G401.6 (cell line): ENCODE measurements around the gene GPX6.
A peak's percentile ranks its signal among the peaks of the same experiment; 100 is the strongest.
"Not testable (repeated sequence)": the region's sequence is repeated elsewhere in the genome, so short reads cannot be mapped to it uniquely, and the experiment has no call there.

Experiments
- FAIRE-seq: peaks from 2 replicates; lab custom pipeline; 2012; peaks lifted over from hg19 to GRCh38; lab: Jason Lieb, UNC

The GPX6 gene, protein sequence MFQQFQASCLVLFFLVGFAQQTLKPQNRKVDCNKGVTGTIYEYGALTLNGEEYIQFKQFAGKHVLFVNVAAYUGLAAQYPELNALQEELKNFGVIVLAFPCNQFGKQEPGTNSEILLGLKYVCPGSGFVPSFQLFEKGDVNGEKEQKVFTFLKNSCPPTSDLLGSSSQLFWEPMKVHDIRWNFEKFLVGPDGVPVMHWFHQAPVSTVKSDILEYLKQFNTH

DNA sequence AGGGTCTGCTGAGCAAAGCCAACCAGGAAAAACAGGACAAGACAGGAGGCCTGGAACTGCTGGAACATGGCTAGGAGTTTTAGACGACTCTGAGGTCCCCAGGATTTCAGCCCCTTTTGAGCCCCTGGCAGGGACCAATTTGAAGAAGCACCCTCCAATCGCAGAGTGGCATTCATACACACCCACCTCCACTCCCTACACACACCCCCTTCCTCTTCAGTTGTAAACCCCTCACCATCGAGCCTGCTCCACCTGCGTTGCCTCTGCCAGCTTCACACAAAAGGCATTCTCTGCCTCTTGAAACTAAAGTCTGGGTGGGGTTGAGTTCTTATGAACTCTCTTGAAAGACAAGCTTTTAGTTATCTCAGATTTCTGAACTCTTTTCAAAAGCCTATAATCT is at the start of gene GPX6:
Gene GPX6 (minus strand): TSS at position 118 of the 400 bp plus-strand sequence. CDS start 50 bp downstream, at position 68.
- FAIRE-seq = no peak

DNA sequence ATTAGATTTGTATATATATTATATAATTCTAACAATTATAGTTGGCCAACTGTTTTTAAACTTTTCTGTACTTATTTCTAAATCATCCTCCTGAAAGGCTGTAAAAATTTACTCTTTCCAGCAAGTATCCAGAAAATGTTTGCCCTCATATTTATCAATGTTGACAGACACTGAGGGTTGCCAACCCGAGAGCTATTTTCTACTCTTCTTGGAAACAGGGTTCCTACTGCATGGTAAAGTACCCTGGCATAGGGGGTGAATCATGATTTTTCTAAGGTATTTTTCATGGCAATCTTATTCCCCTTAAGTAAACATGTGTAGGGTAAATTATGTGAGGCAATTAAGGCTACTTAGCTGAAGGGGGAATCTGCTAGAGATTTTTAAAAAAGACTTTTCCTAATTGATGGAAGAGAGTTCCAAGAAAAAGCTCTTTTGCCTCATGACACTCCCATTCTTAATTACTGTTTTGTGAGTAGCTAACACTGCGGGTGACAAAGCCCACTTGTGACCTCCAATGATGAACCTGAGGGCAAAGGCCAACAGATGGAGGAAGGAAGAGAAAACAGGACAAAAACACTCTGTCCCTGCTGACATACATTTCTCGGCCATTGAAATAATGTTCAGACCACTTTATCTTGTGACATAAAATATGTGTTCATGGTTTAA is 48.0 kb upstream of the GPX6 start:
- FAIRE-seq = no peak

DNA sequence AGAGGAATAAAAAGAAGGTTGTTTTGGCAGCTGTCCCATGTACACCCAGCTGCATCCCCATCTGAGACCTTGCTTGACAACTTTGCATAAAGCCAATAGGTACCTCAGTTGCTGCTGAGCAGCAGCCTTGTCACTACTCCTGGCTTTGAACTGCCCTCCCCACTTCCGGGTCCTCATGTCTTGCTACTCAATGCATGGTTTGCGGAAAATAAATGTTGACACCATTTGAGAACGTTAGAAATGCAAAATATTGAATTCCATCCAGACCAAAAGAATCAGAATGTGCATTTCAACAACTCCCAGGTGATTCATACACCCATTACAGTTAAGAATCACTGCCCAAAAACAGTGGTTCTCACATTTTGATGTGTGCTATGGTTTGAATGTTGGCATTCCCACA is 43.0 kb upstream of the GPX6 start:
- no peak for FAIRE-seq

DNA sequence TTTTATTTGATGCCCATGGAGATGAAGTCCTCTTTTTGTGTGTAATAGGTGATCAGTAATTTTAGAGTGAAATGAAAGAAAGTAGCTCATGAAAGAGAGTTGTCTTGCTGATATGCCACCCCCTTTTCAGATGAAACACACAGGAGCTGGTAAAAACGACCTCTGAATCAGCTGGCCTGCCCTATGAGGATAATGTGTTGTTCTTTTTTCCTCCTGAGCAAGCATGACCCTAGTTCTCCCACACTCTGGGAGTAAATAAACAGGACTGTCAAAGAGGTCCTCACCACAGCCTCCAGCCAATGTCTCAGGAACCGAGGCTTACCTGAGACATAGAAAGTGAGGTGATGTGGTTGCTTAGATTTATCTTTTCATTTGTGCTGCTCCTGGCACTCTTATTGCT is 39.5 kb upstream of the GPX6 start:
- FAIRE-seq = no peak

DNA sequence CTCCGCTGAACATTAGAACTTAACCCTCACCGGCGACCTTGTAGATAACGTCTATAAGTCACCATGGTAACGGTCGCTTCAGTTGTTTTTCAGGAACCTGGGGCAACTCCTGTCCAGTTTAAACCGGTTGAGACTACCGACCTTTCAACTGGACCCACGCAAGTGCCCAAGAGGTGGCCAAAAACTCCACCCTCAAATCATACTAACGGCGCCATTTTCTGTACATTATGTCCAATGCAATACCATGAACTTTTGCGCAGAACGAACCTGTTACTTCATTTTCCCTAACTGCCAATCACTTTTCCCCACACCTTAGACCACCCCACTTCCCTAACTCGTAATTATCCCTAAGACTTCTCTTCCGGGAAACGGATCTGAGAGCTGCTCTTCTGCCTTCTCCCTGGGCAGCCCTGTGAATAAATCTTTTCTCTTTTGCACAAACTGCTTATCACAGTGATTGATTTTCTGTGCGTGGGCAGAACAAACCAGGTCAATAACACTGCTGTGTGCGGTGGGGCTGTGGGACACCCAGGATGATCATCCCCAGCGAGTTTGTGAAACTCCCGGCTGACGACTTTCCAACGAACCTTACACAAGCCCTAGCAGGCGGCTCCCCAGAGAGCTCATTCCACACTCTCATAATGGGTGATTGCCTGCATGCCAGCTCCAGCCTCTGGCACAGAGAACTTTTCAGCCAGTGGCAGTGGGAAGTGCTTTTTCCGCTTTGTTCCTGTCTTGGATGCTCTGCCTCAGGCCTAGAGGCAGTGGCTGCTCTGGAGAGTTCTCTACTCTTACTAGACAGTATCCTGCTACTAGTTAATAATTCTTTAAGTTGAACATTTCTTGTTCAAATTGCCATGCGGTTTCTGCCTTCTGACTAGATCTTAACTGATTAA is 38.6 kb upstream of the GPX6 start:
- no peak for FAIRE-seq

DNA sequence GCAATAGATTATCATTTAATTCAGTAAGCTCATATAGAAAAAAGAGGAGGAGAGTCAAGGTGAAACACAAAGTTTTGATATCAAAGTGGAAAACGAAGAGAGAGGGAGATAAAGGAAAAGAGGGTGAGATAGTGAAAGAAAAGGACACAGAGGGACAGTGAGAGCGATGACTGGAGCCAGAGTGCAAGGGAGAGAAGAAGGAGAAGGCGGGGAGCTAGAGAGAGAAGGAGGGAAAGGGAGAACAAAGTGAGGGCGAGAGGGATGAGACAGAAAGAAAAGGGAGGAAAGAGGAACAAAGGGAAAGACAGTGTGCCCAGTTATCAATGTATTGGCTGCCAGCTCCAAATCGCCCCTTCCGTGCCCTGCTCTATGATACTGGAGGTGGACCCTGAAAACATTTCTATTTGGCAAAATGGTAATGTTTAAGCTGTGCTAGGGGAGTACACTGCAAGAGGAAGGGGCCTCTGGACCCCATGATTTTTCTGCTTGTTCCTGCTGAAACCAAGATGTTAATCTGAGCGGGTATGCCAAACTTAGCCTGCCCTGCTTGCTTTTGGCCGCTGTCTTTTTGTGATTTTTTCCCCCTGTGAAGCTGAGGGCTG is 37.9 kb upstream of the GPX6 start:
- FAIRE-seq = no peak

DNA sequence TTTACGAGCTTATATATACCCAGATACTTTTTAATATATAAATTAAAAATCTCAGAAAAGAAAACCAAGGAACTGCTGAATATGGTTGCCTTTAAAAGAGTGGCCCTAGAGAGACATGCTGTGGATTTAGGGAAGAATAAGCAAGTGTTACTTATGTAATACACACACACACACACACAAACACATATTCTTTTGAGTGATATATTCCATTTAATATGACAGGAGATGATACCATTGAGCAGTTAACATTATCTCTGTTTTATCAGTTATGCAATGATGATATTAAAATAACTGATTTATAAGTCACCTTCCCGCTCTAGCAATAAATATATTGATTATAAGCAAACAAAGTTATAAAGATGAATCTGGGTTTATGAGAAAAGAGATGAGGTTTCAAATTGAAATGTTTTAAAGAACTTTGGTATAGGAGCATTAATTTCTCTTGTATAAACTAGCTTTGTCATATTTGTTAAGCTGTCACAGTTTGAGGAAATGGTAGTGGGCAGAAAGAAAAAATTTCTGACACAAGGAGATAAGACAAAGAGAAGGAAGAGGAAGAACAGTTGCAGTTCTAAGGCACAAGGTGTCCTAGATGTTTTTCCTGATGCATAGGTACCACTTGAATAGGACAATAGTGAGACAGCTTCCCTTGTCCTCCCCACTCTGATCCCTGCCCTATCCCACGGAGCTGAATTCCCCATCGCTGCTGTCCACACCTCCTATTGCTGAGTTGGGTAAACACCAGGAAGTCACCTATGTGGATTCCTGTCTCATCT is 36.5 kb upstream of the GPX6 start:
- no peak for FAIRE-seq

DNA sequence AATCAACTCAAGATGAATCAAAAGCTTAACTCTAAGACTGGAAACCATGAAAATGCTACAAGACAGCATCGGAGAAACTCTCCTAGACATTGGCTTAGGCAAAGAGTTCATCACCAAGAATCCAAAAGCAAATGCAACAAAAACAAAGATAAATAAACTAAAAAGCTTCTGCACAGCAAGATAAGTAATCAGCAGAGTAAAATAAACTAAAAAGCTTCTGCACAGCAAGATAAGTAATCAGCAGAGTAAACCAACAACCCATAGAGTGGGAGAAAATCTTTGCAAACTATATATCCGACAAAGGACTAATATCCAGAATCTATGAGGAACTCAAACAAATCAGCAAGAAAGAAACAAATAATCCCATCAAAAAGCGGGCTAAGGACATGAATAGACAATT is 31.4 kb upstream of the GPX6 start:
- not testable (repeated sequence) for FAIRE-seq

DNA sequence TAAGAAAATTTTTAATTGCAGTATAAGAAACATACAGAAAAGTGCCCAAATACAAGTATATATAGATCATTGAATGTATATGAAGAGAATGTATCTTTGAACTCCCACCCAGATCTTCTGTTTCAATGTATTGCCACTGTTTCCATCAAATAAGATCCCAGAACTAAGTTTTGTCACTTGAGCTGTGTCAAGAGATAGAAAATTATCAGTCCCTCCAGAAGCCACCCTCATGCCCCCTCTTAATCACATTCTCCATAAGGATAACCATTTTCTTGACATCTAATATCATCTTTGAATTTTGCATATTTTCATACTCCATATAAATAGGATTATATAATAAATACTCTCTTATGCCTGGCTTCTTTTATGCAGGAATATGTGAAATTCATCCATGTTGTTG is 30.4 kb upstream of the GPX6 start:
- FAIRE-seq = no peak

DNA sequence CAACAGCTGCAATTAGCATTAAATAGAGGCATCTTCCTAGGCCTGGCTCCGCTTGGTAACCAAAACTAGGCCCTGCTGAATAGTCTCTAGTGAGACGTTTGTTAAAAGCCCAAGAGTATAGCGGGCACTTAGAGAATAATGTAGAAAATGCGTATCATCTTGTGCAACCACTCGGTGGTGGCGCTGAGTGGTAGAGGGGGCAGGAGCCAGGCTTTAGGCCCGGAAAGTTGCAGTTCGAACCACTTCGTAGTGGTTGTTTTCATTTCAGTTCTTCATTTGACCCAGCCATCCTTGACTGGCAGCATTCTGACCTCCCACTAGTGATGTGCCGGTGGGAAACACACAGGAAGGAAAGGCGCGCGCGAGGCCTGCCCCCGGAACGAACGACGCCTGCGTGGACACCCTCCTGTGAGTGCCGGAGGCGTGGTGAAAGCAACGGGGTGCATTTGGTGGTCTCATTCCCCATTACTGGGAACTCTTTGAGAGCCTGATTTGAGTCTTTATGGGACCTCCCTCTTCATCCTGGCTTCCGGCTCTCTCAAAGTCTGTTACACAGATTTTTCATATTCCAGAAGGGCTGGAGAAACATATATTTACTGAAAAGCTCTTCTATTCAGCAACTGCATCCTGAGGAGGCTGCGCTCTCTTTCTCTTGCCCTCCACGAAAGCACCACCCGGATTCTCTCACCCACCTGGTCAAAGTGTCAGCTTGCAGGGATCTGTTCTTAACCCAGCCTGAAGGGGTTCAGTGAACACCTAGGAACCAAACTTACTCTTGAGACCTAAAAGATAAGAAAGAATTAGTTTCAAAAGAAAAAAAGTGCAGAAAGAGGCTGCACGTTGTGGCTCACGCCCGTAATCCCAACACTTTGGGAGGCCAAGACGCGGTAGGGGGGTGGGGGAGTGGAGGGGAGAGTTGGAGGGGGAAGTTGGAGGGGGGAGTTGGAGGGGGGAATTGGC is 28.3 kb upstream of the GPX6 start:
- FAIRE-seq = no peak

DNA sequence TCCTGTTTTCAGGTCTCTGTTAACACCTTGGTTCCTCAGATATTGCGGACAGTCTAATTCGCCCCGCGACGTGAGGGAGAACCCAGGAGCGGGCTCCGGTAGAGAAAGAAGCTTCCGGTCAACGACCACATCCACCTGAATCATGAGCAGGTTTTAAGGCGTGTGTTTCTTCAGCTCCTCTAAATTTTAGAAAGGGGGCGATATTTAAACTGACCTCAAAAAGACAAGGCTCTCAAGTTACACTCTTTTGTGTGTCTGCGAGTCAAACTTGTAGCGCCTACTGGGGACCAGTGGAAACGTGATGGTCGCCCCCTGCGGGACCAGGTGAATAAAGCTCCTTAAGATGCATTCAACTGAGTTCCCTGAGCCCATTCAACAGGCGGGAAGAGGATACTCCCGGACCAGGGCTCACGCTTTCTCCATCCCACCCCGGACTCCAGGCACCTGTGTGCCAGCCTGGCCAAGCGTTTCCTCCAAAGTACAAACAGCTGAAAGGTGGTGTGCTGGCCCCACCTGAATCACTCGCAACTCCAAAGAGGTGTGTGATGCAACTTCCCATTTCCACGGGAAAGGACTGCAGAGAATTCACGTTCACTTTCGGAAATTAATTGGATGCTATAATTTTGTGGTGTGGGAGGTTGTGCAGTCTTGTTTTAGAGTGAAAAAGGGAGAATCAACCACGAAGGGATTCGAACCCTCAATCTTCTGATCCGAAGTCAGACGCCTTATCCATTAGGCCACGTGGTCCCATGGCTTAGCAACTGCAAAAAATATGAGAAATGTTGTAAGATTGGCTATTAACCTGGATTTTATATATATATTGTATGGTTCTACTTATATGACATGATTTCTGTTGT is 27.1 kb upstream of the GPX6 start:
- FAIRE-seq = peak; percentile 97

DNA sequence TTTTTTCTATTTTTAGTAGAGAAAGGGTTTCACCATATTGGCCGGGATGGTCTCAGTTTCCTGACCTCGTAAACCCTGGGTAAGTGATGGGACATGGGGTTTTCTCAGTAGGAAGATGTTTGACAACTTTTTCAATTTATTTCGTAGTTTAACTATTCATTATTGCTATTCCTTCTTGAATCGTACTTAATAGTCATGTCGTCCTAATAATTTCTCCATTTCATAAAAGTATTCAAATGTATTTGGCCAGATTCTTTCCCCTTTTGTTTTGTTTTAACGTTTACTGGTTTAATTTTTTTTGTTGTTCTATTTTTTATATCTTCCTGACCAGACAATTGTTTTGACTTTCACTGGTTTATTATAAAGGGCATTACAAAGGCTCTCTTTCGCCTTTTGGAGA is 26.4 kb upstream of the GPX6 start:
- FAIRE-seq = no peak

DNA sequence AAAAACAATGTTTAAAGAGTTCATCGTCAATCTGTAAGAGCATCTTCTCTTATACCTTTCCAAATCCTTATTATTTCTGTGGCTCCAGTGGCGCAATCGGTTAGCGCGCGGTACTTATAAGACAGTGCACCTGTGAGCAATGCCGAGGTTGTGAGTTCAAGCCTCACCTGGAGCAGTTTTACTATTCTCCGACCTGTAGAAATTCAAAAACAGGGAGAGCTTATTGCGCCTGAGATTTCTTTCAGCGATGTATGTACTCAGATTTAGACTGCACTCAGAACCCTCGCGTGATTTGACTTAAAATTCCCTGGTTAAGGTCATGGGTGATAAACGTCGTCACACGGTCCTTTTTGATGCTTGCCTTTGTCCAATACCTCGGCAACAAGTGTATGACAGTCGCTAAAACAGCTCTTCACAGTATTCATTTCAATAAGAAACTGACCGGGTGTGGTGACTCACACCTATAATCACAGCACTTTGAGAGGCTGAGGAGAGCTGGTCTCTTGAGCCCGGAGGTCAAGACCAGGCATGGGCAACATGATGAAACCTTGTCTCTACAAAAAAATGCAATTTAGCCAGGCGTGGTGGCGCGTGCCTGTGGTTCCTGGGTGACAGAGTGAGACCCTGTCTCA is 22.0 kb upstream of the GPX6 start:
- no peak for FAIRE-seq

DNA sequence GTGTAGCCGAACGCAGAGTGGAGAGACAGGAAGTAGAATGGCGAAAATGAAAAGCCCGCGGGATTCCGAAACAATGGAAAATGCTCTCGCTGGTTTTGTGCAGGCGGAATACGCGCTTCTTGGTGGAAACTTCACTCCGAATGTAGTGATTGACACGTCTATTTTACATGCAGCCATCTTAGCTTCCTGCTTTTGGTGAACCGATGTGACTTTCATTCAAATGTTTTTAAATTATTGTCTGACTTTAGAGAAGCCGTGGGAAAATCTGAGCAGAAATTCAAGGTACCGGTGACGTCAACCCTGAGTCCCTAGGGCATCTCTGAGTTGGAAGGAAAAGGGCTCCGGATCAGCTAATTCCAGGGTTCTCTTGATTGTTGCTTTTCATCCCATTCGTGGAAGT is 21.5 kb upstream of the GPX6 start:
- FAIRE-seq = peak; percentile 86

DNA sequence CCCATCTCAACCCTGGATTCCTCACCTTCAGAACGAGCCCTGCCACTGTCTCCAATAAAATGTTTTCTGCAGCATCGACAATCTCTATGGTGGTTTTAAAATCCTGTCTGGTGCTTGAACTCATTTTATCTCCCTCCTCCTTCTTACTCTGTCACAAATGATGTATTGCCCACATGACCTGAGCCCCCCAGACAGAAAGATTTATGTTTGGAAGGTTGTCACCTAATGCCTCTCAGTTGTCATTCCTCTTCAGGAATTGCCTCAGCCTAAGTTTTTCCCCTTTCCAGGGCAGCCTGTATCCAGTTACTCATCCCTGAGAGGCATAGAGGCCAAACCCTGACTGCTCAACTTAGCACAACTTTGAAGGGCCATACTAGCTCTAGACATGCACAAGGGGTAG is 19.3 kb upstream of the GPX6 start:
- FAIRE-seq = no peak

DNA sequence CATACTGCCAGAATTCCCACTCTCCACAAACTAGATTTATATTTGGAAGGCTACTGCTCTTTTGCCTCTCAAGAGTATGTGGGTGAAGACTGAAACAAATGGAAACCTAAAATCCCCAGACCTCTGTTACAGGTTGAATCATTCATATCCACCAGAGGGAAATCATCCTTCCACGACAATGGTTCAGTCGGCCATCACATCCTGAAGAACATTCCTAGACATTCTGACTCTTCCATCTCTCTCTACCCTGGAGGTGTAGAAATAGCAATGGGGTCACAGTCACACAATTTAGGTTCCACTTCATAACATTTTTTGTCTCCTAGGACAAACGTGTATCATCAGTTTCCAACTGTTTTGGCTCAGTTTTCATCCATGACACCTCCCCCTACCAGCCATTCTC is 18.7 kb upstream of the GPX6 start:
- no peak for FAIRE-seq

DNA sequence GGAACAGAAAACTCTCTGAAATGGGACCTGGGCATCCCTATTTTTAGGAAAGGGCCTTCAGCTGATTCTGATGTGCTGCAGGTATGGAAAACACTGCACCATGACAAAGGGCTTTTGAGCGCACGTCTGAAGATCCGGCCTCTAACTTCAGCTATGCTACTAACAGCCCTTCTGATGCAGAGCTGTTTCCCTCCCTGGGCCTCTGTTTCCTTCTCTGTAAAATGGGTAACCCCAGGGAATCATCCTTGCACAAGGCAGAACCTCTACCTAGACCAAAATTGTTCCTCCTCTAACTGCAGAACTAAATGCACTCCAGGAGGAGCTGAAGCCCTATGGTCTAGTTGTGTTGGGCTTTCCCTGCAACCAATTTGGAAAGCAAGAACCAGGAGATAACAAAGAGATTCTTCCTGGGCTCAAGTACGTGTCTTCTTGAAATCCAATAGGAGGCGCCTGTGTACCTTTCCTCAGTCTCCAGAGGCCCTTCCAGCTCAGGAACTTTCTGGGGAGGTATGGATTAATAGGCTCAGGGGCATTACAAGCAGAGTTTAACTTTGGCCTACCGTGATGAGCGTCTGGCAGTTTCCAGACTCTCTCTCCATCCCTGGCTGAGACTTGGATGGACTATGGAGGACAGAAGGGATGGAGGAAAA is 16.0 kb upstream of the GPX6 start:
- no peak for FAIRE-seq

DNA sequence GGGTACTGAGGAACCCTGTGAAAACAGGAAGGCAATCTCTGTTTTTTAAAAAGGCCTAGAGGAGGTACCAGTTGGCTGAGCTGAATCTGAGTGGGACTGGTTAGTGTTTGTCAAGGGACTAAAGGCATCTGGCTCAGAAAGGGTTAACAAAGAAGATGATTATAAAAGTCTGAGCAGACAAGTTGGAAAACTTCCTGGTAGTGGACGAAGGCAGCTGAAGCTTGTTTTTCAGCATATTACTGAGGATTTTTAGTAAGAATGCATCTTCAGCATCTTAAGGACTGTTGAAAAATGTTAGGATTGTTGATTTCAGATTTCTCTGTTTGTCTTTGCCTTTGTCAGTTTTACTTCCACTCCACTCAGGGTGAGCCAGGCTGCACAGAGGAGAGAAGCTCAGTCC is 15.2 kb upstream of the GPX6 start:
- FAIRE-seq = no peak

DNA sequence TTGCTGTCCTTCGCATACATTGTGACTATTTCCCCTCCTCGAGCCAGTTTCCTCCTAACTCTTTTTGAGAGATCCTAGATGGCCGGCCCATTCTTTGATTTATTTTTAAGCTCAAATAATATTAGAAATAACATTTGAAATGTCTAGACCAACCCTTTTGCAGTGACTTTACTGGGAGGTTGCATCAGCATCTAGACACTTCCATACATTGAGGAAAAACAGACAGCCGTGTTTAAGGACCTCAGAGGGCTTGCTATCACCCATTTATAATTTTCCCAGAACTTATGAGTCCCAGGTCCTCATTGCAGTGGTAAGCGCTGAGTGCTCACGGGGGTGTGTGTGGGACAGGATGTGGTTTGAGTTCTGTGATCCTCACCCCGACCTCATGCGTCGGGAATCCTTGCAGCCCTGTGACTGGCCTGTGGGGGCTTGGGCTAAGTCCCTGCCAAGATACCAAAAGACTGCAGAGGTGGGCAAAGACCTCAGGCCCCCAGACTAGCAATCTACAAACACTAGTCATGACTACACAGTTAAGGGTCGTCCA is 10.0 kb upstream of the GPX6 start, which contains the start of gene GPX5:
Gene GPX5 (plus strand): TSS at position 386 of the 544 bp plus-strand sequence. CDS start 133 bp downstream, at position 519.
- no peak for FAIRE-seq
